HK-2 (cell line): ENCODE data around the gene PAGE1.
"Not testable (repeated sequence)": the region's sequence is repeated elsewhere in the genome, so short reads cannot be mapped to it uniquely, and the experiment has no call there.

Experiments
- DNase-seq: peaks from one replicate; pipeline ENCODE4 v3.0.0-alpha.2; 2018; ENCODE audit not compliant: unreplicated experiment

The PAGE1 gene

DNA sequence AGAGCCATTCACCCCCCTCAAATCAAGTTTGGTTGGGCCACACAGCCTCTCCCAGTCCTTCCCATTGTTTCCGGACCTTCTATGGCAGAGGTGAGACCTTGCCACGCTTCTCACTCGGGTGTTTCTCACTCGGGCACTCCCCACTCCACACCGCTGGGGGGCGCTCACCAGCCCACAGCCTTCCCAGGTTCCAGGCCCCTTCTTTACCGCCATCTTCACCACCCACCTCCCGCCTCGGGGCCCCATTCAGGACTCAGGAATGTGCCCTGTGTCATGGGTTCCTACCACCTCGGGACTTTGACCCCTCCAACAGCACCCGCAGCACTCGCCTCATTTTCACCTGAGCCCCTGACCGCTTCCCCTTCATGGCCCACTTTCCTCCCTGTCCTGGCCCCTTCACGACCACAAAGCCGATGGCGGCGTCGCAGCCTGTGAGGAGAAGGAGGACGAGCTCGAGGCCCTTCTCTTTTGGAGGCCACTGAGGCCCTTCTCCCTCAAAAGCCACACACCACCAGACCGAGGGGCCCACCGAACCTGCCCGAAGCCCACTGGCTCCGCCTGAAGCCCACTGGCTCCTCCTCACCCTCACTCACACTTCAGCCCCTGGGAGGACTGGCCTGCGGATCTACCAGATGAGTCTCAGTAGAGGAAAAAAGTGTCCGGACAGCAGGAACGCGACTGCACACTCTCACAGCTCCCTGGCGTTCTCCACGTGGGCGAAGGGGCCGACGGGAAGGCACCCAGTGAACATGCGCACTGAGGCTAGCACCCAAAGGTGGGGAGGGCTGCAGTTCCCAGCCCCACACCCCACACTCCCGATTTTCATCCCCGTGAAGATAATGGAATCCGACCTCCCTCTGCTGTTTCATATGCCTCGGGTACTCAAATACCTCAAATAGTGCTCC, at the start of gene PAGE1:
Gene PAGE1, minus strand, starts transcription at position 709 of the 905 bp plus-strand sequence. CDS start 1,214 bp downstream, outside the sequence.
- DNase-seq: no peak

GRCh38 chrX:49741501-49741900, 45.7 kb upstream of the PAGE1 start:
- DNase-seq: not testable (repeated sequence)

GRCh38 chrX:49727847-49728246, 32.1 kb upstream of the PAGE1 start:
- DNase-seq: no peak

DNA sequence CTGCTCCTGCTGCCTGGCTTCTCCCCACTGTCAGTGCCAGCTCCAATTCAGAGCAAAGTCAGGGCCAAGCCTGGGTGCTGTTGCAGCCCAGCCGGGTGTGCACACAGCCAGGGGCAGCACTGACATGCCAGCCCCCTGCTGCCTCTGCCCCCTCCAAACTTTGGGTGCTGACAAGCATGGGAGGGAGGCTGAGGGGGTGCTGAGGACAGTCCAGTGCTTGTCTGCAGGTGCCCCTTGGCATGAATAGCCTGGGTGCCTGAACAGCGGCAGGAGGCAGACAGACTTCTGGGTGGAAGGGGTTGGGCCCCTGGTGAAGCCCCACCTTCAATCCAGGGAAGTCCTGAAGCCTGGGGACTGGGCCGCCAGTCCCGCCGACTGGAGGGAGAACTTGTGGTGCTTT, 31.2 kb upstream of the PAGE1 start:
- no peak for DNase-seq

DNA sequence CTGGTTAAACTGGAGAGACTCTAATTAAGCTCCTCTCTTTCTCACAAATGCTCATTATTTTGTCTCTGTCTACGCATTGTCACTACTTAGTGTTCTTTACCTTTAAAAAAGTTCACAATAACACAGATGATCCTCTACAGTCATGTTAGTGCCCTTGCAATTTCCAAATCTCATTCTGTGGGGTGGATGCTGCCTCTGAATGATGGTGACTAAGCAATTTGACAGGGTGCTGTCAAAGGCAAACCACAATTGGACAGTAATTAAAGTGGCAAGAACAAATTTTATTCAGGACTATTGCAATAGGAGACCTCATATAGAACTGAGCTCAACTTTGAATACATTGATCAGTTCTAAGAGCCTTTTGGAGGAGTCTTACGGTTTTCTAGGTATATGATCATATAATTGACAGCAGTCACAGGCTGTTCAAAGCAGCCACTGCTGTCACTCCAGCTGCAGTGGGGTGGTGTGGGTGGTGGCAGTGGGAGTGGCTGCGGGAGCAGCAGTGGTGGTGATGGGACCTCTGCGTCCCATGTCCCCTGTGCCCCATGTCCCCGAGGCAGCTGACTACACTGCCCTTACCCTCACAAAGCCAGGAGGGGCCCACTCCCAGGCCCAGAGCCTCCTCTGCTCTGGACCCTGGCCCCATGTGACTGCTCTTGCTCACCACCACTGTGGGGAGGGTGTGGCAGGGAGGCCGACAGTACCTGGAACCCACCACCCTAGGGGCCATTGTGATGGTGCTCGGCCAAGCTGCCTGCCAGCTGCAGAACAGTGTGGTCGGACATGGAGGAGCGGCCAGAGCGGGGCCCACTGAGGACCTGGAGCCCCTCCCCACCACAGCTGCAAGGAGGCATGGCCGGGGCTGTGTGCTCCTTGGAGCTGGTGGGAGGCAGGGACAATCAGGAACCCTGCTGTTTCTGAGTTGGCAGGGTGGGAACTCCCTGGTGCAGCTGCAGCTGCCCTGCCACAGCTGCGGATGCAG, 30.4 kb upstream of the PAGE1 start:
- no peak for DNase-seq

DNA sequence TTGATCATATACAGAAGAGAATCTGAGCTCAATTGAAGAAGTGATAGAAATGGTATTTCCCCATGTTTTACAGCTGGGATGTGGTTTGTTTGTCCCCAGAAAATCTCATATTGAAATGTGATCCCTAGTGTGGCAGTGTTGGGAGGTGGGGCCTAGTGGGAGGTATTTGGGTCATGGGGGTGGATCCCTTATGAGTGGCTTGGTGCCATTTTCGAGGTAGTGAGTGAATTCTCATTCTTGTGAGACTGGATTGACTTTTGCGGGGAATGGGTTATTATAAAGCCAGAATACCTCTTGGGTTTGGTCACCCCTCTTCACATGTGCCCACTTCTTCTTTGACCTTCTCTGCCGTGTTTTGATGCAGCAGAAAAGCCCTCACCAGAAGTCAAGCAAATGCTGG, 29.6 kb upstream of the PAGE1 start:
- DNase-seq: no peak

DNA sequence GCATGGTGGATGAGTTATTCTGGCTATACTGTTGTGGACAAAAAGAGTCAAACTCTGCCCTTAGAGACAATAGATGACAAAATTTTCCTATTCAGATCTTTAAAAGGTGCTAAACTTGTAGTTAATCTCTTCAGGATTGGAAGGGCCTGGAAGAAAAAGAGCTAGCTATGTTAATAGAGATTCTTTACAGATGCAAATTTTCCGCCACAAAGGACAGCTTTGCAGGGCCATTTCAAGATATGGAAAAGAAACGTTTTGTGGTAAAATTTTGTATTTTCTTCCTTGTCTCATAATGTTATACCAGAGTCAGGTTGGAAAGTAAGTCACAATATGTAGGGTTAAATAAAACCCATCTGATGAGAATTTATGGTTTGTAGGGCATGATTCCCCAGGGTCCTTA, 24.3 kb upstream of the PAGE1 start:
- not testable (repeated sequence) for DNase-seq

GRCh38 chrX:49712577-49712976, 16.8 kb upstream of the PAGE1 start:
- no peak for DNase-seq

DNA sequence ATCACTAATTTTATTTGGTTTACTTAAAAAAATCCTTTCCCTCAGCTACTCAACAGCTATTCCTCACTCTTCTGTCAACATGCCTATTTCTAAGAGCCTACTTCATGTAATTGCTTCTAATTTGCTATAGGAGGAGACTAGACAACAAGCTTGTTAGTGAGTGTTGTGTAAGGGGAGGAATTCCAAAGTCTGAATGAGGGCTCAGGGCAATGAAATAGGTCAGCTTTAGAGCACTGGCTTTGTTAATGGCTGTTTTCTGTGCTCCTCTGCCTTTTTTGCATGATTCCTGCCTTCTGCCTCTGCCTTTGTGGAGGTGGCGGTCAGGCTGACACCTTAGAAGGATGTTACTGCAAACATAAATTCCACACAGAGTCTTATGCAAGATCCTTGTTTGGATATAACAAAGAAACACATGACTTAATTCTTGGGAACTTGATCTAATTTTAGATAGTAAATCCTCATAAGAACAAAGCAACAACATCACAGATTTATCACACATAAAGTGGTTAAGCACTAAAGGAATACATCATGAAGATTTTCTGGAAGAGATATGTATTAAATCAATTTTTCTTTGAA, 15.0 kb upstream of the PAGE1 start:
- no peak for DNase-seq

- DNase-seq: no peak
Measured at GRCh38 chrX:49704691-49705404, 9.1 kb upstream of the PAGE1 start.

- no peak for DNase-seq
Measured at GRCh38 chrX:49701933-49702332, 6.1 kb upstream of the PAGE1 start.

DNA sequence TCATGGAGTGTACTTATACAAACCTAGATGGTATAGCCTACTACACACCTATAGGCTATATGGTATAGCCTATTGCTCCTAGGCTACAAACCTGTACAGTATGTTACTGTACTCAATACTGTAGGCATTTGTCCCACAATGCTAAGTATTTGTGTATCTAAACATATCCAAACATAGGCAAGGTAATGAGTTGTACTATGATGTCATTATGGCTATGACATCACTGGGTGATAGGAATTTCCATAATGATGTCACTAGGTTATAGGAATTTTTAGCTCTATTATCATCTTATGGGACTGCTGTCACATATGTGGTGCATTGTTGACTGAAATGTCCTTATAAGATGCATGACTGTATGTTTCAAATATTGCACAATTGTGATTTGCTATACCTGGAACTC, 5.5 kb upstream of the PAGE1 start:
- no peak for DNase-seq

DNA sequence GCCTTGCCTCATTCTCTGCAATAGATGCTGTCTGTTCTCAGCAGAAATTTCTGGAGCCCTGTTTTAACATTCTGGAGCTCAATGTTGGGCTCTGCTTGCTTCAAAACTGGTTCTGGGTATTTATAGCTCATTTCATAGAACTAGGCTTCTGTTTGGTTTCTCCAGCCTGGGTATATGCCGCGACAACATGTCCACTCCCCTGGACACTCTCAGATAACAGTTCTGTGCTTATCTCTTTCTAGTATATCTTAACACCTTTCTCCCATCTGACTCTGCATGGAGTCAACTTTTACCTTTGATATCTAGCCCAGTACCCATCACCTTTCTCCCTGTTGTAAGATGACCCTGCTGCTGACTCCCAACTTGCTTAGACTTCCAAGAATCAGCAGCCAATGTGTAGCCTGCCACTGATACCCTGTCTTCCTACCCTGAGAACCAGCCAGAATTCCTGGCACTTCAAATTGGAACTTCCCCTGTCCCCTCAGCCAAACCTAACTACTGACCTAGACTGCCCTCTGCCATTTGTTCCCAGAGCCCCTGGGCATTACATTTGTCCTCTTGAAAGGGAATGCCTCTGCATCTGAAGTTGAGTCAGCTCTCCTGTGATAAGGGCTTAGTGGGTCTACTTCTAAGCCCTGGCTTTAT, 20.6 kb downstream of the PAGE1 start:
- no peak for DNase-seq

DNA sequence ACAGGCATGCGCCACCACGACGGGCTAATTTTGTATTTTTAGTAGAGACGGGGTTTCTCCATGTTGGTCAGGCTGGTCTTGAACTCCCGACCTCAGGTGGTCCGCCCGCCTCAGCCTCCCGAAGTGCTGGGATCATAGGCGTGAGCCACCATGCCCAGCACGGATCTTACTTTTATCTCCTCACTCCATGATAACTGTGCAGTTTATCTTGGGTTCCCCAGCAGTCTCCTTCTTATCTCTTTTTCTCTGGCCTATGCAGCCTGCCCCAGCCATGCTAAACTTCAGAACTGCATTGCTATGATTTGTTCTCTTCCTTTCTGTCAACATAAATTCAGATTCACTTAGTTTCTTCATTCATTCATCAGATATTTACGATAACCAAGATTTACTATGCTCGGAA, 22.4 kb downstream of the PAGE1 start:
- DNase-seq: no peak

DNA sequence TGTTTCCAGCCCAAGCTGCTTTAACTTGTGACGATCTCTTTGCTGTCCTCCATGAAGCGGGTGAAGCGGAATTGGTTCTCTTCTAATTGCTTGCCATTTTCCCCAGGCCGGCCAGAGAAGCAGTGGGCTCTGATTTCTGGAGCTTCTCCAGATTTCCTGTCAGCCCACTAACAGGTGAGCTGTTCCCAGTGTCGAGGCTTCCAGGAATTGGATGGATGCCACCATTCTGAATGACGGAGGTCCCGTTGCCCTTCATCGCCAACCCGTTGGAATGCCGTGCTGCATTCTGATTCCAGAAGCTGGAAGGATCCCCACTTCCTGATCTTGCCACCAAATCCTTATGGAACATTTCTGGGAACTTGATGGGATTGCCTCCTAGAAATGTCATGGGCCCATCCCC, 31.0 kb downstream of the PAGE1 start:
- DNase-seq: no peak

DNA sequence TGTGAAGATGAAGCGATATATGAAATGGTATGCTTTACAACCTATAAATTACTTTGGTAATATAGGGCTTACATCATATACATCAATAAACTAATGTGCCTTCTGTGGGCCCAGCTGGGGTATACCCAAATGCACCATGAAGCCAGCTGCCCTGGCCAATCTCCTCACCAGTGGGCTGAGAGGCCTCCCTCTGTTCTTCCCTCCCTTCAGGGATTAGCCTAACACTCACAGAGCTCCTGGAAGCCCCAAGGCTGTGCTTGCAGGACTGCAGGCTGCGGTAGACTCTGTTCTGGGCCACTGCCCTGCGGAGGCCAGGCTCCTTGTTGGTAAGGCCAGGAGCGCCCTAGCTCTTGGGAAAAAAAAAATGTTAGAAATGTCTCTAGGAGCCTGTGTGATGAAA, 33.9 kb downstream of the PAGE1 start:
- DNase-seq: no peak

GRCh38 chrX:49659771-49660170, 36.0 kb downstream of the PAGE1 start:
- no peak for DNase-seq

- no peak for DNase-seq
Measured at GRCh38 chrX:49656533-49656932, 39.3 kb downstream of the PAGE1 start.

DNA sequence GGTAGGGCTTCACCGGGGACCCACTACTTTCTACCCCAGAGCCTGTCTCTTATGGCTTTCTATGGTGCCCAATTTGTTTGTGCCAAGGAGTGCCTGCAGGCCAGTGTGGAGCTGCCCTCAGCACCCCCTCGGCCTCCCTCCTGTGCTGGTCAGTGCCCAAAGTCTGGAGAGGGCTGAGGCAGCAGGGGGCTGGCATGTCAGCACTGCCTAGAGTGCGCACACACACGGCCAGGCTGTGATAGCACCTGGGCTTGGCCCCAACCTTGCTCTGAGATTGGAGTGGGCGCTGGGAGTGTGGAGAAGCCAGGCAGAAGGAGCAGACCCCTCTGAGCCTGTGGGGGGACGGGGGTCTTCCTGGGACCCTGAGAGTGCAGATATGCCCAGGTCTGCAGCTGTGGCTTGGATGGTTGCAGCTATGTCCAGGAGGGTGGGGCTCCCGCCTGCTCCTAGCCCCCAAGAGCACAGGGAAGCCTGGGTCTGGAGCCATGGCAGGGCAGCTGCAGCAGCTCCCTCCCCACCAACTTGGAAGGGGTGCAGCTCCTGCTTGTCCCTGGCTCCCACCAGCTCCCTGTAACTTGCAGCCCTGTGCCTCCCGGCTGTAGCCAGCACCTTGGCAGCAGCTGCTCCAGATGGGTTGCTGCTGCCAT, 50.7 kb downstream of the PAGE1 start:
- no peak for DNase-seq
